ENCODE results near the gene ZRSR2. TPM values are rescaled to one million over a fixed set of nuclear protein-coding genes. Genes with fewer than 3 reads are reported as not detected.

Gene ZRSR2
- total RNA-seq, 5 donors from 2014 or later (not counting 1 experiment from before 2014, with no cell fraction given) = 18.5 to 35.4 (median 21.6) TPM

DNA sequence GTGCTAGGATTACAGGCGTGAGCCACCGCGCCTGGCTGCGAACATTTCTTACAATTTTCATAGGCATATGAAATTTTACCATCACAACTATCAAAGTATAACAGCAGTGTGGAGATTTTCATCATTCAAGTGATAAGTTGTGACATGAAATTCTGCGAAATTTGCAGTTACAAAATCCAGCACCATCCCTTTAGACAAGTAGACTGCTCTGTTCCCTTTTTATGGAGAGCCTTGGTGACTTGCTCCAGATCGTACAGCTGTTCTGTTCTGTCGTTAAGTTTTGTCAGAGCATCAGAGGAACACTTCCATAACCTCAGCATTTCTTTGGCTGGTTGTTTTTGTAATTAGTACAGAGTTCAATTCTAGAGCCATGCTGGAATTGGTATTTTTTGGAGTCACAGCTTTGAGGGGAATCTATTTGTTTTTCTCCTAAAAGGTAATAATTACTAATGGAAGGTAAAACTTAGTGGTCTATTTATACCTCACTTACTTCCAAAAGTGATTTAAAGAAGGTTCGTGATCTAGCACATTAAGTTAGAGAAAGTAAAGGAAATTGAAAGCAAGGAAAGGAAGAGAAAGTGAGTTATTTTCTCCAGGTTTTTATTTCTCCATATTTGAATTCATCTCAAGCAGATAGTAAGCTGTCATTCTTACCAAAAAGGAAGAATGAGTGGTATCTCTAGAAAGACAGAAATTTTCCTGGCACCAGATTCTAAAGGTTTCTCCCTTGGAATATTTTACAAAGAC, 22.1 kb downstream of the ZRSR2 start:
- POLR2A ChIA-PET = no interaction called here
- no peak overlapping the region for H3K4me3 Mint-ChIP-seq

GRCh38 chrX:15813416-15813815, 23.1 kb downstream of the ZRSR2 start:
- WGBS (ENCODE audit: insufficient coverage) = no CpG with 5 or more reads among the region's 1 CpG
- H3K27ac Mint-ChIP-seq = no peak overlapping the region
- POLR2A ChIA-PET = interaction anchor here (0.6 to 0.8 kb wide), 2 partner anchors 24 to 992 kb away, joined by 3 to 4 read pairs; no protein-coding TSS in a partner anchor

More for the DNA sequence above, 22.1 kb downstream of the ZRSR2 start:
- Mint-ChIP-seq H3K9me3 (no peaks in the 10 kb centered on the region), H3K27me3 (no peaks in the 10 kb centered on the region), H3K36me3 (peaks cover 21% of the 10 kb centered on the region), H3K4me1 (peaks cover 32 to 40% (median 33%) of the 10 kb centered on the region in 3 donors), H3K27ac (no peak overlapping the region)
- WGBS (ENCODE audit: insufficient coverage) = no CpG with 5 or more reads among the region's 8 CpGs
- Histone ChIP-seq H3K4me1 (ENCODE audit: control insufficient read depth in 1 of 2, extremely low read depth in 1 of 2, insufficient read depth in 2 of 2, low read length in 2 of 2) (peaks cover 17 to 20% of the 10 kb centered on the region in 2 experiments), H3K27me3 (replicated peaks in 1 of 2; ENCODE audit: control insufficient read depth in 2 of 2, extremely low read depth in 1 of 2, insufficient read depth in 2 of 2, low read length in 1 of 2) (no peaks in the 10 kb centered on the region), H3K27ac (ENCODE audit: low read length) (no peak overlapping the region), H3K9me3 (no peaks in the 10 kb centered on the region), H3K4me3 (ENCODE audit: control insufficient read depth in 1 of 2, extremely low read depth in 1 of 2, low read length in 1 of 2) (no peak overlapping the region), H3K36me3 (ENCODE audit: control insufficient read depth in 2 of 2, extremely low read depth in 1 of 2, insufficient read depth in 1 of 2, low read length in 1 of 2) (peaks cover 29 to 41% of the 10 kb centered on the region in 2 donors)
- no peak for DNase-seq
- CTCF ChIA-PET = interaction anchor here in 1 of 2 donors (1.0 kb wide), 1 partner anchor 125 kb away, joined by 3 read pairs; no protein-coding TSS in a partner anchor
- ATAC-seq (replicated peaks in 1 of 4) = no peak

DNA sequence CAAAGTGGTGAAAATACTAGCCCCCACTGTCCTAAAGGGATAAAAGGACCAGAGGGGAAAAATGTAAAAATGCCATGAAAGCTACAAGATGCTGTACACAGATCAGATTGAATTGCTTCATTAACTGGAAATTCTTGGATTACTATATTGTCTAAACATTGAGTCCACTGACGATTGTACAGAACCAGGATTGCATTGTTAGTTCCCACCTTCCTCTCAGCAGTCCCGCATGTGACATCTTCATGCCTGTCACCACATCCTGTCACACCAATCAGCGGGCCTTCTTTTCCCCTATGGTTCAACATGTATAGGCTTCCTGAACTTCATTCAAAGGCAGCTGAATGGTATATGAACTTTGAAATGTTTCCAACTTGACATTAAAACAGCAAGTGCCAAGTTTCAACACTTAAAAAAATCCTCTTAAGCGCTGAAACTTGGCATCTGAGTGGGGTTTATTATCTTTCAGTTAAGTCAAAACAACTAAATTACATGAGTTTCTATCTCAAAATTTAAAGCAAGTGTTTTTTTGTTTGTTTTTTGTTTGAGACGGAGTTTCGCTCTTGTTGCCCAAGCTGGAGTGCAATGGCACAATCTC, 24.6 kb downstream of the ZRSR2 start:
- Histone ChIP-seq H3K9me3 (no peaks in the 10 kb centered on the region), H3K27ac (ENCODE audit: low read length) (no peak overlapping the region), H3K4me1 (ENCODE audit: control insufficient read depth in 1 of 2, extremely low read depth in 1 of 2, insufficient read depth in 2 of 2, low read length in 2 of 2) (peaks cover 17 to 20% of the 10 kb centered on the region in 2 experiments), H3K36me3 (ENCODE audit: control insufficient read depth in 2 of 2, extremely low read depth in 1 of 2, insufficient read depth in 1 of 2, low read length in 1 of 2) (peaks cover 18 to 35% of the 10 kb centered on the region in 2 donors), H3K27me3 (replicated peaks in 1 of 2; ENCODE audit: control insufficient read depth in 2 of 2, extremely low read depth in 1 of 2, insufficient read depth in 2 of 2, low read length in 1 of 2) (no peaks in the 10 kb centered on the region), H3K4me3 (ENCODE audit: control insufficient read depth in 1 of 2, extremely low read depth in 1 of 2, low read length in 1 of 2) (no peak overlapping the region)
- no CpG with 5 or more reads among the region's 6 CpGs for WGBS (ENCODE audit: insufficient coverage)
- ChIA-PET CTCF (interaction anchor here in 1 of 2 donors (1.0 kb wide), 1 partner anchor 123 kb away, joined by 3 read pairs; no protein-coding TSS in a partner anchor), POLR2A (interaction anchor here in 1 of 2 donors (0.8 kb wide), 1 partner anchor 24 kb away, joined by 3 read pairs; no protein-coding TSS in a partner anchor)
- no peaks in the 10 kb centered on the region for H3K9me3 Mint-ChIP-seq
- H3K4me1 Mint-ChIP-seq = peaks cover 33 to 46% (median 34%) of the 10 kb centered on the region in 3 donors
- peaks cover 20% of the 10 kb centered on the region for H3K36me3 Mint-ChIP-seq
- ATAC-seq (replicated peaks in 1 of 4) (no peak), DNase-seq (peak in 2 of 35 experiments; percentile 4 to 14)
- H3K27me3 Mint-ChIP-seq = no peaks in the 10 kb centered on the region
- H3K27ac Mint-ChIP-seq = peak overlapping the region; percentile 31 to 39
- no peak overlapping the region for H3K4me3 Mint-ChIP-seq

More at GRCh38 chrX:15813416-15813815, 23.1 kb downstream of the ZRSR2 start:
- Mint-ChIP-seq H3K4me3 (no peak overlapping the region), H3K27me3 (no peaks in the 10 kb centered on the region), H3K9me3 (no peaks in the 10 kb centered on the region), H3K36me3 (peaks cover 24% of the 10 kb centered on the region), H3K4me1 (peaks cover 33 to 46% (median 34%) of the 10 kb centered on the region in 3 donors)
- ATAC-seq (replicated peaks in 1 of 4) = no peak
- no peaks in the 10 kb centered on the region for H3K9me3 ChIP-seq
- H3K4me3 ChIP-seq (ENCODE audit: control insufficient read depth in 1 of 2, extremely low read depth in 1 of 2, low read length in 1 of 2) = no peak overlapping the region
- peaks cover 17 to 20% of the 10 kb centered on the region in 2 experiments for H3K4me1 ChIP-seq (ENCODE audit: control insufficient read depth in 1 of 2, extremely low read depth in 1 of 2, insufficient read depth in 2 of 2, low read length in 2 of 2)
- H3K36me3 ChIP-seq (ENCODE audit: control insufficient read depth in 2 of 2, extremely low read depth in 1 of 2, insufficient read depth in 1 of 2, low read length in 1 of 2) = peaks cover 24 to 40% of the 10 kb centered on the region in 2 donors
- no peak for DNase-seq
- no peak overlapping the region for H3K27ac ChIP-seq (ENCODE audit: low read length)
- CTCF ChIA-PET = interaction anchor here (0.5 to 1.0 kb wide), 2 partner anchors 12 to 126 kb away, joined by 3 read pairs; no protein-coding TSS in a partner anchor
- no peaks in the 10 kb centered on the region for H3K27me3 ChIP-seq (replicated peaks in 1 of 2; ENCODE audit: control insufficient read depth in 2 of 2, extremely low read depth in 1 of 2, insufficient read depth in 2 of 2, low read length in 1 of 2)

DNA sequence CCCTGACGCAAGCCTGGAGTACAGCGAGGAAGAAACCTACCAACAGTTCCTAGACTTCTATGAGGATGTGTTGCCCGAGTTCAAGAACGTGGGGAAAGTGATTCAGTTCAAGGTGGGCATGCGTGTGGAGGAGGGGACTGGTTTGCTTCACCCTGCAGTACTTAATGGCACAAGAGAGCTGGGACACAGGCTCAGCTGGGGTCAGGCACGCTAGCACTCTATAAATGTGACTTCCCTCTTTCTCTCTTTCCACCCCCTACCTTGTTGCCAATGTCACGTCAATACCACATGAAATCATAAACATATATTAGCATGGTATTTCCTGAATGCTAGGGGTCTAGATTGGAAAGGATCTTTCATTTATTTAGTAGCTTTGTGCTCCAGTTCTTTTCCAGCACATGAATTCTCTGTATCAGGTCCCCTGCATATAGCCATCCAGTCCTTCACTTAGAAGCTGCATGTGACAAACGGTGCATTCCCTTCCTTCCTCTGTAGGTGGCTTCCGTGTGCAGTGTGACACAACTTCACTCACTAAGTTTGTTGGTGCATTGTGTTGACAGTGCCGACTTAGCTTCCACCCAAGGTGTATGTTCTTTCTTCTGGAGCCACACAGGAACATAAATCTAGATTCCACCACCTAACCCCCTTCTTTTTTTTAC, 25.6 kb downstream of the ZRSR2 start:
- Histone ChIP-seq H3K4me3 (ENCODE audit: control insufficient read depth in 1 of 2, extremely low read depth in 1 of 2, low read length in 1 of 2) (no peak overlapping the region), H3K4me1 (ENCODE audit: control insufficient read depth in 1 of 2, extremely low read depth in 1 of 2, insufficient read depth in 2 of 2, low read length in 2 of 2) (peaks cover 17 to 20% of the 10 kb centered on the region in 2 experiments), H3K27me3 (replicated peaks in 1 of 2; ENCODE audit: control insufficient read depth in 2 of 2, extremely low read depth in 1 of 2, insufficient read depth in 2 of 2, low read length in 1 of 2) (no peaks in the 10 kb centered on the region), H3K36me3 (ENCODE audit: control insufficient read depth in 2 of 2, extremely low read depth in 1 of 2, insufficient read depth in 1 of 2, low read length in 1 of 2) (peaks cover 18 to 40% of the 10 kb centered on the region in 2 donors), H3K27ac (ENCODE audit: low read length) (peak overlapping the region; percentile 41), H3K9me3 (no peaks in the 10 kb centered on the region)
- peaks cover 33 to 46% (median 34%) of the 10 kb centered on the region in 3 donors for H3K4me1 Mint-ChIP-seq
- peaks cover 22% of the 10 kb centered on the region for H3K36me3 Mint-ChIP-seq
- H3K27me3 Mint-ChIP-seq = no peaks in the 10 kb centered on the region
- no peak overlapping the region for H3K4me3 Mint-ChIP-seq
- WGBS (ENCODE audit: insufficient coverage) = no CpG with 5 or more reads among the region's 10 CpGs
- no peaks in the 10 kb centered on the region for H3K9me3 Mint-ChIP-seq
- H3K27ac Mint-ChIP-seq = peak overlapping the region; percentile 66
- POLR2A ChIA-PET = interaction anchor here in 1 of 2 donors (0.8 kb wide), 1 partner anchor 25 kb away, joined by 3 read pairs; no protein-coding TSS in a partner anchor
- ATAC-seq (replicated peaks in 1 of 4) (peak; percentile 54 to 77 (median 70)), DNase-seq (peak in 19 of 35 experiments; percentile 0 to 55 (median 9))
- CTCF ChIA-PET = interaction anchor here (0.6 to 1.4 kb wide), 4 partner anchors 10 to 857 kb away, joined by 3 to 5 read pairs (median 4); partner anchors contain the start of gene ZRSR2 (in 1 of the 2)

GRCh38 chrX:15816438-15816809, 26.1 kb downstream of the ZRSR2 start:
- no peaks in the 10 kb centered on the region for H3K9me3 Mint-ChIP-seq
- H3K4me1 ChIP-seq (ENCODE audit: control insufficient read depth in 1 of 2, extremely low read depth in 1 of 2, insufficient read depth in 2 of 2, low read length in 2 of 2) = peaks cover 17 to 20% of the 10 kb centered on the region in 2 experiments
- CTCF ChIA-PET = interaction anchor here in 1 of 2 donors (0.9 to 1.4 kb wide), 3 partner anchors 11 to 62 kb away, joined by 3 to 5 read pairs (median 5); partner anchors contain the start of gene ZRSR2
- peaks cover 33 to 46% (median 34%) of the 10 kb centered on the region in 3 donors for H3K4me1 Mint-ChIP-seq
- WGBS (ENCODE audit: insufficient coverage) = no CpG with 5 or more reads among the region's 1 CpG
- H3K9me3 ChIP-seq = no peaks in the 10 kb centered on the region
- H3K27ac ChIP-seq (ENCODE audit: low read length) = peak overlapping the region; percentile 41
- H3K36me3 ChIP-seq (ENCODE audit: control insufficient read depth in 2 of 2, extremely low read depth in 1 of 2, insufficient read depth in 1 of 2, low read length in 1 of 2) = peaks cover 14 to 42% of the 10 kb centered on the region in 2 donors
- H3K4me3 ChIP-seq (ENCODE audit: control insufficient read depth in 1 of 2, extremely low read depth in 1 of 2, low read length in 1 of 2) = no peak overlapping the region
- no peaks in the 10 kb centered on the region for H3K27me3 Mint-ChIP-seq
- POLR2A ChIA-PET = no interaction called here
- peaks cover 25% of the 10 kb centered on the region for H3K36me3 Mint-ChIP-seq
- no peaks in the 10 kb centered on the region for H3K27me3 ChIP-seq (replicated peaks in 1 of 2; ENCODE audit: control insufficient read depth in 2 of 2, extremely low read depth in 1 of 2, insufficient read depth in 2 of 2, low read length in 1 of 2)
- no peak for ATAC-seq (replicated peaks in 1 of 4)
- DNase-seq = no peak
- H3K4me3 Mint-ChIP-seq = no peak overlapping the region
- peak overlapping the region; percentile 66 for H3K27ac Mint-ChIP-seq
